ENCODE measurements around the gene SGCD. TPM values are rescaled to one million over a fixed set of nuclear protein-coding genes. Genes with fewer than 3 reads are reported as not detected.
"Not testable (repeated sequence)": the region's sequence is repeated elsewhere in the genome, so short reads cannot be mapped to it uniquely, and the experiment has no call there.

Gene SGCD
- total RNA-seq, 1 donor from 2014 or later = 0.51 TPM

DNA sequence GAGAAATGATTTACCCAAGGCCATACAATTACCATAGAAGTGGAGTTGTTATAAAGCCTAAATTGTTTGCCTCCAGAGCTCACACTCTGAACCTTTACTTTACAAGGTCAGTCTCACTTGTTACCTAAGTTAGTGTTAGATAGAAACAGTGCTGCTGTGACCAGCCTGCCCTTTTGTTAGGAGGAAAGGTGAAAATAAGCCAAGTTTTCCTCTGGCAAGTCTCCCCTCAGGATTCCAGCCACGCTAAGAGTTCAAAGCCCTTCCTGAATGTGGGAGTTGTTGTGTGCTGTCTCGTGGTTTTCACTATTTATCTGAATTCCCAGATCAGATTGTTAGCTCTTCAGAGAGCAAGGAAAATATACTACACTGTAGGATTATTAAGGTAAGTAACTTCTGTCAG, 260.0 kb downstream of the SGCD start:
- DNase-seq = no peak

DNA sequence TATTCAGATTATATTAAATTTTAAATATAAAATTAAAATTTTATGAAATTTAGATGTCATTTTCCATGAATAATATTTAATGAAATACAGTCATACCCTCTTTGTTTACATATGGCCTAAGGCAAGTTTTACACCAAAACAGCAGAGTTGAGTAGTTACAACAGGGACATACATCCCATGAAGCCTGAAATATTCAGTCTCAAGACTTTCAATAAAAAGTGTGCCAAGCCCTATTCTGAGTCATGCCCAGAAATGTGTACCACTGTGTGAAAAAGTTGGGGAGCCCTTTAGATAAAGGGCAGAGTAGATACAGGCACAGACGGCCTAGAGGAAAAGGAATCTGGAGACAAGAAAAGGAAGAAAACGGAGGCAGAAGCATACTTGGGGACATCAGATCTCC, 261.3 kb downstream of the SGCD start:
- no peak for DNase-seq

- DNase-seq = no peak
Observed at GRCh38 chr5:156589104-156589945, 262.4 kb downstream of the SGCD start.

DNA sequence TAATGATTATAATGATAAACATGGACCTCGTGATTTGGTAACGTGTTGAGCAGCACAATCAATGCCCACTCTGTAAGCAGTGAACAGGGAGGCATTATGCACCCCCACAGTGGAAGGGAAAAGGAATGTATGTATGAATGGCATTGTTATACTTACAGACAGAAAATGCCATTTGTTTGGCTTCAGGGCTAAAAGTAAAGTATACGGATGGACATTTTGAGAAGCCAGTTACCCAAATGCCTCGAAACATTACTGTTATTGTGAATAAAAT, 262.9 kb downstream of the SGCD start:
- DNase-seq = no peak

- no peak for DNase-seq
Observed at GRCh38 chr5:156590978-156591377, 264.0 kb downstream of the SGCD start.

GRCh38 chr5:156591631-156592030, 264.7 kb downstream of the SGCD start:
- no peak for DNase-seq

DNA sequence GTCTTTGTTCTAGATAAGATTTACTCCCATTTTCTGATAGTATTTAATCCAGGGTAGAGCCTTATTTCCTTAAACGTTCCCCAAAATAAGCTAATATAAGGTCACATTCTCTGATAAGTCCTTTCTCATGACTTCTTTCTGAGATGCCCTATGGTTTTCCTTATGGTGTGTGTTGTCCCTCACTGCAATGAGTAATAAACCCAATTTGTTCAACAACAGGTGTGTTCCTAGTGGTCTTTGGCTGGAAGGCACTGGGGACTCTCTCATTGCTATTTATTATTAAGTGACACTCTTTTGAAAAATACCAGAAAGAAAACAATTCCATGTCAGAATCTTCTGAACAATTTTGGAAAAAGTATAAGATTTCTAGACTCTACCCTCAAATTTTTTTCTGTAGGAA, 266.6 kb downstream of the SGCD start:
- no peak for DNase-seq

- DNase-seq = no peak
Observed at GRCh38 chr5:156594406-156594805, 267.4 kb downstream of the SGCD start.

DNA sequence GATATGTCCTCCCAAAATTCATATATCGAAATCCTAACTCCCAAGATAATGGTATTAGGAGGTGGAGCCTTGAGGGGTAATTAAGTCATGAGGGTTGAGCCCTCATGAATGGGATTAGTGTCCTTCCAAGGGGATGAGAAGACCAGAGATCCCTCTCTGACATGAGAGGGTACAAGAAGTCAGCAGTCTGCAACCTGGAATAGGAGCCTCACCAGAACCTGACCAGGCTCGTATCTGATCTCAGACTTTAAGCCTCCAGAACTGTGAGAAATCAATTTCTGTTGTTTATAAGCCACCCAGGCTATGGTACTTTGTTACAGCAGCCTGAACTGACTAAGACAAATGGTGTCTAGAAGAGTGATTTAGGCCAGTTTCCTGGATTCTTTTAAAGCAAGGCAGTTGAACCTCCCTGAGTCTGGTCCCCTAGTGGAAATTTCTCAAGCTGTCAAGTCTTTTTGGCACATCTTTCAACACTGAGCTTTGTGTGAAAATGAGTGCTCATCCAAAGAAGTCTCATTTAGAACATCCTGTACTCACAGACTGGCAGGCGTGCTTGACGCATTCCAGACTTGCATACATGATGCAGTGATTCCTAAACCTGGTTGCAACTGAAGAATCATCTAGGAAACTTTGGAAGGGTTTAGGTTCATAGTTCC, 268.3 kb downstream of the SGCD start:
- no peak for DNase-seq

- DNase-seq = no peak
Observed at GRCh38 chr5:156597276-156597675, 270.3 kb downstream of the SGCD start.

- DNase-seq = no peak
Observed at GRCh38 chr5:156598964-156599363, 272.0 kb downstream of the SGCD start.

- DNase-seq = not testable (repeated sequence)
Observed at GRCh38 chr5:156610582-156610981, 283.6 kb downstream of the SGCD start.

DNA sequence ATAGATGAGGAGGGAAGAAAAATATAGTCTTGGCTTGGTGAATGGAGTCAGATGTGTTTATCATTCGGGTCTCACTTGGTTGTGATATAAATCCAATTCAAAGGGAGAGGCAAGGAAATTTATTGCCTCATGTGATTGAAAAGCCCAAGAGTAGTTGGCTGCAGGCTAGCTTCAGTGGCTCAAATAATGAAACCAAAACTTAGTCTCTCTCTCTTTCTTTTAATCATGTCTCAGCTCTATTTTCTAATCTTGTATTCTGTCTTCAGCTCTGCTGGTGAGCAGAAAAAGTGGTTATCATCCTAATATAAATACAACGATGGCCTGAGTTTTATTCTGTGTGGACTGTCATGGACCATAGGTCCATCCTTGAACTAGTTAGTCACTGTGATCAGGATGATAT, 288.9 kb downstream of the SGCD start:
- no peak for DNase-seq

DNA sequence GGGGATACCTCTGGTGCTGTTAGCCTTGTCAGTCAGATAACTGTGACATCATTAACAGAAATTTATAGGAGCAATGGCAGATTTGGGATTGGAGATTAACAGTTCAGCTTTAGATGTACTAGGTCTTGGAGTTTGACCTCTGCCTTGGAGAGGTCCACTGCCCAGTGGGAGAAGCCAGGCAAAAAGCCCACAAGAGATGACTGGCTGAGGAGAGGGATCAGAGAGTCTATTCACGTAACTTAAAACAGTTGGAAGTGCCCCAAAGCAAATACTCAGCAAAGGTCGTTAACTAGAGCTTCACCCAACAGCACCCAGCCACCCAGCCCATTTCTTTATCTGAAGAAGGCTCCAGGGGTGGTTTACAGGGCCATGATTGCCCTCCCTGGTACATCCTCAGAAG, 290.5 kb downstream of the SGCD start:
- DNase-seq = no peak

DNA sequence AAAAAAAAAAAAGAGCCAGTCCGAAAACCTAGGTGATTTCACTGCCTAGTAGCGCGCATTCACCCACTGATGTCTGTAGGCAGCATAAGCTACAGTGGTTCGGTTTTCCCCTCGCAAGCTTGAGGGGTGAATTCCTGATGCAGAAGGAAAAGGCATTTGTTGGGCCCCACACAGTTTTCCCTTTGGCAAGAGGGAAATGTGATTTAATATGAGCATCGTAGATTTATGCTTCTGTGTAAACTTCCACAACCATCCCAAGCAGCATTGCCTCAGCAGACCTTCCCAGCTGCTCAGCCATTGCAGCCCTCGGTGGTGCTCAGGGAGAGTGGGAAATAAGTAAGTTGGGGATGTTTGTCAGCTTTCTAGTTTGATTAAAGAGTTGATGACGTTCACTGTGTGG, 291.6 kb downstream of the SGCD start:
- no peak for DNase-seq

- no peak for DNase-seq
Observed at GRCh38 chr5:156621719-156622118, 294.8 kb downstream of the SGCD start.

DNA sequence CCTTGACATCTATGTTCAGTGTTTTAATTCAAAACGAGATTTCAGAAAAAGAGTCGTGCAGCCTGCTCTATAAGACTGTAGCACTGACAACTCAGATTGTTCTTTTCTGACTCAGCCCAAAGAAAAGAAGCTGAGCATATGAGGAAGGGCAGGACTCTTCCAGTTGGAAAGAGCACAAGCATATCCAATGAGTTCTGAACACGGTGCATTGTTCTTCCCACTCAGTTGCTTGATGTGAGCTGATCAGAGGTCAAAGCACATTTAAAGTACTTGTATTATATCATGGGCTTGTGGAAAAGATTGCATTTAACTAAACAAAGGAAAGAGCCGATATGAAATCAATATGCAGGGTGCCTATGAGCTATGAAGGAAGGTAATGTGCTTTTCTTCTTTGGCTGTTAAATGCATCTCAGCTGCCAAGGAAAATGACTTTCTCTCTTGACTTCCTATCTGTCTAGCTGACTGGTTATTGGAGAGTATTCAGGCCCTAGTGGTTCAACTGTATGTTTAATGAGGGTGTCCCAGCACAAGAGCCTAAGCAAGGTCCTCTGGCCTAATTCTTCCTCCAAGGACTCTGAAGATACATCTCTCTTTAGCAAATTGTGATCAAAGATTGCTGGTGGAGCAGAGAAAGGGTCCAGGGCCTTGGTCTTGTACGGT, 296.5 kb downstream of the SGCD start:
- no peak for DNase-seq

- no peak for DNase-seq
Observed at GRCh38 chr5:156624686-156625085, 297.7 kb downstream of the SGCD start.

- no peak for DNase-seq
Observed at GRCh38 chr5:156628421-156628820, 301.5 kb downstream of the SGCD start.

DNA sequence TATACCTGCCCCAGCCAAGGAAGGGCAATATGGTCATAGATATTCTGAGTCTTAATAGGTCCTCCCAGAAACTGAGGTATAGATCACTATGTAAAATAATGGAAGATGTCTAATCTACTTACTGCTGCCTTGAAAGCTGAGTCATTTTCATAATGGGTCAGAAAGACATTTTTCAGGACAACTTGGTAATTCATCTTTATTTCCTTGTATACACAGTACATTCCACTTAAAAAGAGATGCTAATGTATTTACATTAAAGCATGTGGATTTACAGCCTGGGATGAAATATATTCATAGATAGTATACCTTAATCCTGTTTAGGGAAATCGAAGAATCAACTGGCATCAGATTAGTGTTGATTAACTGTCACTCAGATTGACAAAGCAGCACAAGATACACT, 304.0 kb downstream of the SGCD start:
- DNase-seq = no peak

GRCh38 chr5:156634301-156634700, 307.3 kb downstream of the SGCD start:
- DNase-seq = no peak

DNA sequence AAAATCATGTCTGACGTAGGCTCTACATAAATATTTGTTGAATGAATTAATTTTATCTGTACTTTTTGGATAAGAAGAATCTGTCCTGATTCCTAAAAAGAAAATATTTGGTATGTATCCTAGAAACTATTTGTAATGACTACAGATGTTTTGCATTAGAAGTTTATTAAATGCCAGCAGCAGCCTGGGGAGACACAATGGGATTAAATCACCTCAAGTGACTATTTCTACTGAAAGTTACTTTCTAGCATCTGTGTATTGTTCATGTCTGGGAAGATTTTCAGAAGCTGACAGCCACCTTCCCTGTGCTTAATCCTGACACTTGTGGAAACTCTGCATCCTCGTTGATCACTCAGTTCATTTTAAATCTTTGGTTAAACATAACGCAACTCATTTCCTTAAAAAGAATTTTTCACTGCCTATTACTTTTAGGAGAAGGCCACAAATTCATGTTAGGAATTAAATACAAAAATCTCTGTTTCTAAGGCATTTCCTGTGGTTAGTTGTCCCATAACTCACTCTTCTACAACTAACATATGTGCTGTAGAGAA, 313.8 kb downstream of the SGCD start:
- no peak for DNase-seq

DNA sequence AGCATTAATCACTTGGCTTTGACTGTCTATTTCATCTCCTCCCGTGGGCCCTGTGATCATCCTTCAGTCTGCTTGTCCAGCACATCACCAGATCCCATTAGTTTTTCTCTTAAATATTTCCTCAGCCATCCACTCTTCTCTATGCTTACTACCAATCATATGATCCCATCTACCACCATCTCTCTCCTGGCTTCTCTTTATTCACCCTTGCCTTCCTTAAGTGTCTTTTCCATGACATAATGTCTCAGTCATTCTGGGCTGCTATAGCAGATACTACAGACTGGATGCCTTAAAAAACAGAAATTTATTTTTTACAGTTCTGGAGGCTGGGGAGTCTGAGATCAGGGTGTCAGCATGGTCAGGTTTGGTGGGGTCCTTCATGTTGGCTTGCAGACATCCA, 314.7 kb downstream of the SGCD start:
- DNase-seq = no peak

DNA sequence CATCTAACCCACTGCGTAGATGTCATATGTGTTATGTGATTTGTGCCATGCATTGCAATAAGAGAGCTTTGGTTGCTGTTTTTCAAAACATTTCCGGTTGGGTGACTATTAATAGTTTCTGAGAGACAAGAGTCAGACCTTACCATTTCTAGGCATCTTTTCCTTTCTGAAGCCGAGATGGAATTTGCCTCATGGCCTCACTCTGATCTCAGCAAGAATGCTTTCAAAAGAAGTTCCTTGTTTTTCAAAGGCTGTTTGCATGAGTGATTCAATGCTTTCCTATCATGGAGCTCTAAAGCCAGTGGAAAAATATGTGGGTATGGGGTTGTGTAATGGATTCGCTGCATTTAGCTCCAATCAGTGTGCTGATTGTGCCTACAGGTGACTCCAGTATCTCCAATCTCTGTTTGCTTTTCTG, 320.1 kb downstream of the SGCD start:
- no peak for DNase-seq
